ENCODE data around the gene BICC1.
A peak's percentile ranks its signal among the peaks of the same experiment; 100 is the strongest.

Gene BICC1

DNA sequence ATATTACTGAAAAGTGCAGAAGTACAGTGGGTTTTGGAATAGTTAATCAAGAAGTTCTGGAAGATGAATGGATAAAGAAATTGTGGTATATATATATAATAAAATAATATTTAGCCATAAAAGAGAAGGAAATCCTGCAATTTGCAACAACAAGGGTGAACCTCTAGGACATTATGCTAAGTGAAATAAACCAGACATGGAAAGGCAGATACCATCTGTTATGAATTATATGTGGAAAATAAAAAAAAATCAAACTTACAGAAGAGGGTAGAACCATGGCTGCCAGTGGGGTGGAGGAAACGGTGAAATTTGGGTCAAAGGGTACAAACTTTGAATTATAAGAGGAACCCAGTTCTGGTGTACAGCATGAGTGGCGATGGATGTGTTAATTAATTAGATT is 162.6 kb downstream of the BICC1 start:
- Histone ChIP-seq H3K4me1 (ENCODE audit: control insufficient read depth, low read depth, low read length) (no peaks in the 10 kb centered on the region), H3K79me1 (ENCODE audit: low read length) (no peaks in the 10 kb centered on the region), H3K4me2 (ENCODE audit: low read length) (no peak overlapping the region), H3K23ac (ENCODE audit: low read length) (no peak overlapping the region), H4K8ac (ENCODE audit: low read depth, low read length) (no peak overlapping the region), H3K79me2 (ENCODE audit: control insufficient read depth, insufficient read depth, low read length) (no peaks in the 10 kb centered on the region), H3K56ac (ENCODE audit: low read length) (no peak overlapping the region), H2BK5ac (ENCODE audit: low read length) (no peak overlapping the region), H2BK15ac (replicated peaks; ENCODE audit: low read depth) (no peak overlapping the region), H3K27me3 (ENCODE audit: insufficient read depth, low read length, poor library complexity) (no peaks in the 10 kb centered on the region), H2AK5ac (ENCODE audit: low read length) (no peak overlapping the region), H4K5ac (ENCODE audit: low read length) (no peak overlapping the region), H2BK120ac (ENCODE audit: low read depth, low read length) (no peak overlapping the region), H3K36me3 (ENCODE audit: control insufficient read depth, insufficient read depth, low read length) (no peaks in the 10 kb centered on the region), H3K27ac (ENCODE audit: low read depth, low read length) (no peak overlapping the region), H3K18ac (ENCODE audit: low read length) (no peak overlapping the region), H3K4me3 (ENCODE audit: low read length) (no peak overlapping the region), H3K4ac (ENCODE audit: low read depth, low read length) (no peak overlapping the region), H3K9ac (ENCODE audit: low read length) (no peak overlapping the region)
- WGBS (ENCODE audit: extremely low coverage, insufficient coverage, low lambda C conversion rate): no CpG with 5 or more reads among the region's 2 CpGs
- DNase-seq: no peak

DNA sequence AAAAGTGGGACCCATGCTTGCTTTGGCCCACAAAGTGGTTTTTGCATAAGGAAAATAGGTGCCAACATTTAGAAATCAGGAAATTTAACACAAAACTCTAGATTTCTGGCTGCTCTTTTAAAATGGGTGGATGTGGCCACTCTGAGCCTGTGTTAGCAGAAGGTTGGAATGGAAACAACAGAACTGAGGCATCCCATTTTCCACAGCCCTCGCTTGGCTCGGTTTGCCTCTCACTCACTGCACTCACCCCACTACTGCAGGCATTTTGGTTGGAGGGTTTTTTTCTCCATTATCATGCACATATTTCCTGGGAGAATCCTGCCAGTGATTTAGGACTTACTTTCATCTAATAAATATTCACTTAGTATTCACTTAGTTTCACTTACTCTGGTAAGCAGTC is 178.9 kb downstream of the BICC1 start:
- Histone ChIP-seq H3K36me3 (ENCODE audit: control insufficient read depth, insufficient read depth, low read length) (no peaks in the 10 kb centered on the region), H3K56ac (ENCODE audit: low read length) (no peak overlapping the region), H4K5ac (ENCODE audit: low read length) (no peak overlapping the region), H3K79me2 (ENCODE audit: control insufficient read depth, insufficient read depth, low read length) (no peaks in the 10 kb centered on the region), H2AK5ac (ENCODE audit: low read length) (no peak overlapping the region), H3K79me1 (ENCODE audit: low read length) (no peaks in the 10 kb centered on the region), H3K23ac (ENCODE audit: low read length) (no peak overlapping the region), H3K27me3 (ENCODE audit: insufficient read depth, low read length, poor library complexity) (no peaks in the 10 kb centered on the region), H3K27ac (ENCODE audit: low read depth, low read length) (no peak overlapping the region), H3K4me3 (ENCODE audit: low read length) (no peak overlapping the region), H4K8ac (ENCODE audit: low read depth, low read length) (no peak overlapping the region), H2BK15ac (replicated peaks; ENCODE audit: low read depth) (no peak overlapping the region), H3K18ac (ENCODE audit: low read length) (no peak overlapping the region), H2BK120ac (ENCODE audit: low read depth, low read length) (no peak overlapping the region), H3K9ac (ENCODE audit: low read length) (no peak overlapping the region), H3K4ac (ENCODE audit: low read depth, low read length) (no peak overlapping the region), H3K4me1 (ENCODE audit: control insufficient read depth, low read depth, low read length) (no peaks in the 10 kb centered on the region), H3K4me2 (ENCODE audit: low read length) (no peak overlapping the region), H2BK5ac (ENCODE audit: low read length) (no peak overlapping the region)
- no CpG with 5 or more reads among the region's 2 CpGs for WGBS (ENCODE audit: extremely low coverage, insufficient coverage, low lambda C conversion rate)
- DNase-seq: no peak

DNA sequence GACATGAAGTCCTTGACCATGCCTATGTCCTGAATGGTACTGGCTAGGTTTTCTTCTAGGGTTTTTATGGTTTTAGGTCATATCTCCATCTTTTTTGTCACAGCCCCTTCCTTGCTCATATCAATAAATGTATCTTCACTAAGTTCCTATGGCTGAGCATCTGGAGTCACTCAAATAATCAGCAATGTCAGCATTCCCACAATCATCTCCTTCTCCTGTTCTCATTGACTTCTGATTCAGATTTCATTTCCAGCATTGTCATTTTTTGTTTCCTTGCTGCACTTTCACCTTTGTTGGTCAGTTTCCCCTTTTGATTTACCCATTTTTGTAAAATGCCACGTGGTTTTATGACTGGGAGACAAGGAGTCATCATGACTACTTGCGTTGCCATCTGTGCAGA is 181.2 kb downstream of the BICC1 start:
- no CpG with 5 or more reads among the region's 2 CpGs for WGBS (ENCODE audit: extremely low coverage, insufficient coverage, low lambda C conversion rate)
- H3K27ac ChIP-seq (ENCODE audit: low read depth, low read length): no peak overlapping the region
- DNase-seq: no peak
- H4K8ac ChIP-seq (ENCODE audit: low read depth, low read length): no peak overlapping the region
- H3K36me3 ChIP-seq (ENCODE audit: control insufficient read depth, insufficient read depth, low read length): no peaks in the 10 kb centered on the region
- no peak overlapping the region for H2AK5ac ChIP-seq (ENCODE audit: low read length)
- no peak overlapping the region for H3K23ac ChIP-seq (ENCODE audit: low read length)
- no peak overlapping the region for H4K5ac ChIP-seq (ENCODE audit: low read length)
- H3K4me1 ChIP-seq (ENCODE audit: control insufficient read depth, low read depth, low read length): no peaks in the 10 kb centered on the region
- no peak overlapping the region for H2BK15ac ChIP-seq (replicated peaks; ENCODE audit: low read depth)
- H3K27me3 ChIP-seq (ENCODE audit: insufficient read depth, low read length, poor library complexity): no peaks in the 10 kb centered on the region
- H3K79me2 ChIP-seq (ENCODE audit: control insufficient read depth, insufficient read depth, low read length): no peaks in the 10 kb centered on the region
- H3K4me3 ChIP-seq (ENCODE audit: low read length): no peak overlapping the region
- H2BK120ac ChIP-seq (ENCODE audit: low read depth, low read length): no peak overlapping the region
- no peak overlapping the region for H3K56ac ChIP-seq (ENCODE audit: low read length)
- no peak overlapping the region for H3K4ac ChIP-seq (ENCODE audit: low read depth, low read length)
- no peak overlapping the region for H3K9ac ChIP-seq (ENCODE audit: low read length)
- no peak overlapping the region for H2BK5ac ChIP-seq (ENCODE audit: low read length)
- H3K79me1 ChIP-seq (ENCODE audit: low read length): no peaks in the 10 kb centered on the region
- H3K4me2 ChIP-seq (ENCODE audit: low read length): no peak overlapping the region
- no peak overlapping the region for H3K18ac ChIP-seq (ENCODE audit: low read length)

DNA sequence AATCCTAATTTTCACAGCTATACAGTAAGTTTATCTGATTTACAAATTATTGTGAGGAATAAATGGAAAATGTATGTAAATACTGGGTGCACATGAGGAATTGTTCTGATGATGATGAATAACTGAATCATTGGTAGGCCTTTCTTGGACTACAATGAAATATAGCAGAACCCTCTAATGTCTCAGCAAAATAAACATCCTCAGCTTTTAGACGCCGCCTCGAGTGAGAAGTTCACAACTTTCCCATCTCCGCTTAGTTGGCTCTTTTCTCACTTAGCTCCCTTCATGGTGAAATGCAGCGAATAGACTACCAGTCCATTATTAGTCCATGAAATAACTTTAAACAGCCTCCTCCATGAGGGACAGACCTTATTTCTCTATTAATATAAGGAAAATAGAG is 182.3 kb downstream of the BICC1 start:
- H3K4me1 ChIP-seq (ENCODE audit: control insufficient read depth, low read depth, low read length): no peaks in the 10 kb centered on the region
- H3K79me2 ChIP-seq (ENCODE audit: control insufficient read depth, insufficient read depth, low read length): no peaks in the 10 kb centered on the region
- no peak overlapping the region for H2BK15ac ChIP-seq (replicated peaks; ENCODE audit: low read depth)
- no peak overlapping the region for H3K18ac ChIP-seq (ENCODE audit: low read length)
- no peak for DNase-seq
- no peak overlapping the region for H3K4ac ChIP-seq (ENCODE audit: low read depth, low read length)
- WGBS (ENCODE audit: extremely low coverage, insufficient coverage, low lambda C conversion rate): no CpG with 5 or more reads among the region's 5 CpGs
- H3K23ac ChIP-seq (ENCODE audit: low read length): no peak overlapping the region
- no peak overlapping the region for H2AK5ac ChIP-seq (ENCODE audit: low read length)
- H3K4me2 ChIP-seq (ENCODE audit: low read length): no peak overlapping the region
- H3K79me1 ChIP-seq (ENCODE audit: low read length): no peaks in the 10 kb centered on the region
- no peak overlapping the region for H4K5ac ChIP-seq (ENCODE audit: low read length)
- no peak overlapping the region for H3K4me3 ChIP-seq (ENCODE audit: low read length)
- no peak overlapping the region for H4K8ac ChIP-seq (ENCODE audit: low read depth, low read length)
- H3K27ac ChIP-seq (ENCODE audit: low read depth, low read length): no peak overlapping the region
- no peak overlapping the region for H3K9ac ChIP-seq (ENCODE audit: low read length)
- no peak overlapping the region for H2BK120ac ChIP-seq (ENCODE audit: low read depth, low read length)
- no peaks in the 10 kb centered on the region for H3K36me3 ChIP-seq (ENCODE audit: control insufficient read depth, insufficient read depth, low read length)
- no peak overlapping the region for H2BK5ac ChIP-seq (ENCODE audit: low read length)
- no peak overlapping the region for H3K56ac ChIP-seq (ENCODE audit: low read length)
- H3K27me3 ChIP-seq (ENCODE audit: insufficient read depth, low read length, poor library complexity): no peaks in the 10 kb centered on the region

DNA sequence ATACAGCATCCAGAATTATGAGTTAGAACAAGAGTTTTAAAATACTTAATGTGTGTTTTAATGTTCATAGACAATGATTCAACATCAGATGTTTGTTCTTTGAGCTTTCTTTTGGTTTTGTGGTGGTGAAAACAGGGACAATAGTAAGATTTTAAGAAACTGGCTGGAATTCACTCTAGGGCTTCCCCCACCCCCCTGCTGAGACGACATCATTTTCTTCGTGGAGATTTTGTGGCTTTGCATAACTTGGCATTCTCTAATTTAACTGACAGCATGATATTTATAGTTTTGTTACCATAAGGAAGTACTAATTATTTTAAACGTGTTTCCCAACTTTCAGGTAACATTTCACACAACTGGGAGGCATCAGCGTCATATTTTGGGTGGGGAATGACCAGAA is 184.1 kb downstream of the BICC1 start:
- H2BK5ac ChIP-seq (ENCODE audit: low read length): no peak overlapping the region
- H3K56ac ChIP-seq (ENCODE audit: low read length): no peak overlapping the region
- no peak overlapping the region for H3K4ac ChIP-seq (ENCODE audit: low read depth, low read length)
- no peak overlapping the region for H2AK5ac ChIP-seq (ENCODE audit: low read length)
- no peak overlapping the region for H3K9ac ChIP-seq (ENCODE audit: low read length)
- no peaks in the 10 kb centered on the region for H3K79me1 ChIP-seq (ENCODE audit: low read length)
- H3K4me1 ChIP-seq (ENCODE audit: control insufficient read depth, low read depth, low read length): no peaks in the 10 kb centered on the region
- no peak overlapping the region for H3K4me3 ChIP-seq (ENCODE audit: low read length)
- DNase-seq: peak; percentile 26
- H3K27ac ChIP-seq (ENCODE audit: low read depth, low read length): no peak overlapping the region
- H3K27me3 ChIP-seq (ENCODE audit: insufficient read depth, low read length, poor library complexity): no peaks in the 10 kb centered on the region
- no CpG with 5 or more reads among the region's 4 CpGs for WGBS (ENCODE audit: extremely low coverage, insufficient coverage, low lambda C conversion rate)
- H4K8ac ChIP-seq (ENCODE audit: low read depth, low read length): peak overlapping the region; percentile 17
- H3K23ac ChIP-seq (ENCODE audit: low read length): no peak overlapping the region
- H3K79me2 ChIP-seq (ENCODE audit: control insufficient read depth, insufficient read depth, low read length): no peaks in the 10 kb centered on the region
- H3K4me2 ChIP-seq (ENCODE audit: low read length): no peak overlapping the region
- H3K36me3 ChIP-seq (ENCODE audit: control insufficient read depth, insufficient read depth, low read length): no peaks in the 10 kb centered on the region
- H2BK120ac ChIP-seq (ENCODE audit: low read depth, low read length): no peak overlapping the region
- no peak overlapping the region for H3K18ac ChIP-seq (ENCODE audit: low read length)
- H4K5ac ChIP-seq (ENCODE audit: low read length): no peak overlapping the region
- no peak overlapping the region for H2BK15ac ChIP-seq (replicated peaks; ENCODE audit: low read depth)

DNA sequence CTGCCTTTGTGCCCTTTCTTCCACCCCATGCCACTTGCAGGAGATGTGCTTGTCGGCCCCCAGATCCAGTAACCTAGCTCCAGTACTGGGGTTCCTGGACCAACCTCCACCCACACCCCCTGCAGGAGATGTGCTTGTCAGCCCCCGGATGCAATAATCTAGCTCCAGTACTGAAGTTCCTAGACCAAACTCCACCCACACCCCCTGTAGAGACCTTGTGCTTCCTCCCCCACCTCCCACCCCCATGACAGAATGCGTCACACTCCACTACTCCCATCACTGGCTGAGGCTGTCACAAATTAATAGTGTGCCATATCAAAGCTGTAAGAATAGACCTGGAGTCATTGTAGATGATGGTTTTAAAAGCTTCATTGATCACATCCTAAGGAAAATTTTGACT is 185.0 kb downstream of the BICC1 start:
- no peaks in the 10 kb centered on the region for H3K79me2 ChIP-seq (ENCODE audit: control insufficient read depth, insufficient read depth, low read length)
- no peak overlapping the region for H3K27ac ChIP-seq (ENCODE audit: low read depth, low read length)
- no peak overlapping the region for H2AK5ac ChIP-seq (ENCODE audit: low read length)
- H3K56ac ChIP-seq (ENCODE audit: low read length): no peak overlapping the region
- no peak overlapping the region for H3K4me2 ChIP-seq (ENCODE audit: low read length)
- H2BK15ac ChIP-seq (replicated peaks; ENCODE audit: low read depth): no peak overlapping the region
- no peak overlapping the region for H3K23ac ChIP-seq (ENCODE audit: low read length)
- DNase-seq: peak; percentile 11
- no peak overlapping the region for H3K18ac ChIP-seq (ENCODE audit: low read length)
- no peak overlapping the region for H4K5ac ChIP-seq (ENCODE audit: low read length)
- H3K4me1 ChIP-seq (ENCODE audit: control insufficient read depth, low read depth, low read length): no peaks in the 10 kb centered on the region
- H3K36me3 ChIP-seq (ENCODE audit: control insufficient read depth, insufficient read depth, low read length): no peaks in the 10 kb centered on the region
- H3K27me3 ChIP-seq (ENCODE audit: insufficient read depth, low read length, poor library complexity): no peaks in the 10 kb centered on the region
- H3K4me3 ChIP-seq (ENCODE audit: low read length): no peak overlapping the region
- no peak overlapping the region for H2BK120ac ChIP-seq (ENCODE audit: low read depth, low read length)
- no peak overlapping the region for H3K4ac ChIP-seq (ENCODE audit: low read depth, low read length)
- no peak overlapping the region for H4K8ac ChIP-seq (ENCODE audit: low read depth, low read length)
- H3K9ac ChIP-seq (ENCODE audit: low read length): no peak overlapping the region
- no CpG with 5 or more reads among the region's 3 CpGs for WGBS (ENCODE audit: extremely low coverage, insufficient coverage, low lambda C conversion rate)
- H3K79me1 ChIP-seq (ENCODE audit: low read length): no peaks in the 10 kb centered on the region
- no peak overlapping the region for H2BK5ac ChIP-seq (ENCODE audit: low read length)

Data from mesendoderm (in vitro differentiated cells).